ENCODE measurements around the gene ANKMY1. TPM values are rescaled to one million over a fixed set of nuclear protein-coding genes. Genes with fewer than 3 reads are reported as not detected.

The ANKMY1 gene
- polyA plus RNA-seq, 2 of the 4 experiments (the other 2 are of a cell fraction): 10.6 to 16.5 TPM

DNA sequence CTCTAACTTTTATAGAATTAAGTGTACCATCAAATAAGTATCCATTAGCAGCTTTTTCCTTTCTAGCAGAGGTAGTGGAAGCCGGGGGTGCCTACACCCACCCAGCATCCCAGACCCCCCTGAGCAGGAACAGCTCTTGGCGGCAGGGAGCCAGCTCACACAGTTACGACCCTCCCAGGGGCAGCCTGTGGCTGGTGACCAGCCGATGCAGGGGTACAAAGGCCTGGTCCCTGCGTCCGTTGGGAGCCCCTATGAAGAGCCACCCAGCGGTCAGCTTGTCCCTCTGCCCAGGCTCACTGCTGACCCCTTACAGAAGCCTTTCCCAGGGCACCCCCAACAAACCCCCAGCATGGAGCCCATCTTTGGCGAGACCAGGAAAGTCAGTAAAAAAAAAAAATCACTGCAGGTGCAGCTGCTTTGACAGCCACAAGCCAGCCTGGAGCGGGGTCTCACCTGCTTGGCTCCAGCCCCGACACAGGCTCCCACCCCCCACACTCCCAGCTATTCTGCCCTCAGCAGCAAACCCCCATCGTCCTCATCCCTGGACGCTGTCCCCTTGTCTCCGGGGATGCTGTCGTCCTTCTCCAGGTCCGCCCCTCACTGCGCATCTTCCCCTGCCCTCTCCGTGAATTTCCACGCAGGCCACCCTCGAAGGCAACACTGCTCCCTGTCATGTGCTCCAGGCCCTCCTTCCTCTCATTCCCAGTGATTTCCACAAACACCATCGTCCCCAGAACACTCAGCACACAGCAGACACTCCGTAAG is 79.3 kb downstream of the ANKMY1 start:
- WGBS (ENCODE audit: missing lambda C conversion rate): 95% methylated on average over 21 of the region's 21 CpGs
- CTCF ChIA-PET: interaction anchor here (1.3 kb wide), 1 partner anchor 36 kb away, joined by 3 read pairs; no protein-coding TSS in a partner anchor

DNA sequence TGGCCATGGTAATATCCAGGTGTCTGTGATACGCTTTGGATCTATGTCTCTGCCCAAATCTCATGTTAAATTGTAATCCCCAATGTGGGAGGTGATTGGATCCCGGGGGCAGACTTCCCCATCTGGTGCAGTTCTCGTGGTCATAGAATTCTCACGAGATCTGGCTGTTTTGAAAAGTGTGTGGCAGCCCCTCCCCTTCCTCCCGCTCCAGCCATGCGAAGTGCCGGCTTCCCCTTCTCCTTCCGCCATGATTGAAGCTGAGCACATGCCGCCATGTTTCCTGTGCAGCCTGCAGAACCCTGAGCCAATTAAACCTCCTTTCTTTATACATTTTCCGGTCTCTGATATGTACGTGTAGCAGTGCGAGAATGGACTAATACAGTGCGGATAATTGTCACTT is 79.9 kb downstream of the ANKMY1 start:
- CTCF ChIA-PET: interaction anchor here (1.3 kb wide), 1 partner anchor 36 kb away, joined by 3 read pairs; no protein-coding TSS in a partner anchor
- Histone ChIP-seq H3K4me2 (no peak overlapping the region), H3K9me3 (peaks cover 20% of the 10 kb centered on the region; the same call in 2 of the 3 replicates), H3K4me3 (no peak overlapping the region), H3K4me1 (no peaks in the 10 kb centered on the region), H3K27ac (no peak overlapping the region)
- DNase-seq (ENCODE audit: low read depth in 1 of 2, low spot score in 1 of 2) (no peak), ATAC-seq (no peak), FAIRE-seq (no peak)
- WGBS (ENCODE audit: missing lambda C conversion rate): 96% methylated on average over 13 of the region's 13 CpGs
- POLR2A ChIA-PET: no interaction called here
- TF ChIP-seq FOSB (CRISPR knock-in tag; IDR thresholded peaks at IDR 0.05) (no peak), RCOR1 (IDR thresholded peaks at IDR 0.05; ENCODE audit: low read depth, low read length) (no peak), TP53 (CRISPR knock-in tag; IDR thresholded peaks at IDR 0.05) (no peak), NFE2L2 (conservative IDR thresholded peaks at IDR 0.05; ENCODE audit: low read length) (no peak), CHD2 (IDR thresholded peaks at IDR 0.05; ENCODE audit: low read length, partially characterized antibody) (no peak), KDM1A (IDR thresholded peaks at IDR 0.05; ENCODE audit: low read depth) (no peak), JUNB (IDR thresholded peaks at IDR 0.05) (no peak), RARB (CRISPR knock-in tag; IDR thresholded peaks at IDR 0.05) (no peak), EHMT2 (IDR thresholded peaks at IDR 0.05; ENCODE audit: low read depth) (no peak), MYC (IDR thresholded peaks at IDR 0.05; ENCODE audit: borderline replicate concordance, low read length) (no peak), HDAC2 (IDR thresholded peaks at IDR 0.05) (no peak), HOXB5 (CRISPR knock-in tag; IDR thresholded peaks at IDR 0.05) (no peak), ZNF302 (CRISPR knock-in tag; IDR thresholded peaks at IDR 0.05) (no peak), GATA3 (IDR thresholded peaks at IDR 0.05; ENCODE audit: borderline replicate concordance) (no peak)
- TF ChIP-seq, protein P1, sequence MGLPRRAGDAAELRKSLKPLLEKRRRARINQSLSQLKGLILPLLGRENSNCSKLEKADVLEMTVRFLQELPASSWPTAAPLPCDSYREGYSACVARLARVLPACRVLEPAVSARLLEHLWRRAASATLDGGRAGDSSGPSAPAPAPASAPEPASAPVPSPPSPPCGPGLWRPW (IDR thresholded peaks at IDR 0.05): no peak
- TF ChIP-seq, protein P2, sequence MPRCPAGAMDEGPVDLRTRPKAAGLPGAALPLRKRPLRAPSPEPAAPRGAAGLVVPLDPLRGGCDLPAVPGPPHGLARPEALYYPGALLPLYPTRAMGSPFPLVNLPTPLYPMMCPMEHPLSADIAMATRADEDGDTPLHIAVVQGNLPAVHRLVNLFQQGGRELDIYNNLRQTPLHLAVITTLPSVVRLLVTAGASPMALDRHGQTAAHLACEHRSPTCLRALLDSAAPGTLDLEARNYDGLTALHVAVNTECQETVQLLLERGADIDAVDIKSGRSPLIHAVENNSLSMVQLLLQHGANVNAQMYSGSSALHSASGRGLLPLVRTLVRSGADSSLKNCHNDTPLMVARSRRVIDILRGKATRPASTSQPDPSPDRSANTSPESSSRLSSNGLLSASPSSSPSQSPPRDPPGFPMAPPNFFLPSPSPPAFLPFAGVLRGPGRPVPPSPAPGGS (IDR thresholded peaks at IDR 0.05): no peak

More for the DNA sequence above, 79.3 kb downstream of the ANKMY1 start:
- H3K27ac ChIP-seq: no peak overlapping the region
- FAIRE-seq (no peak), ATAC-seq (no peak), DNase-seq (ENCODE audit: low read depth in 1 of 2, low spot score in 1 of 2) (no peak)
- no peak overlapping the region for H3K4me2 ChIP-seq
- no peak overlapping the region for H3K4me3 ChIP-seq
- no peaks in the 10 kb centered on the region for H3K4me1 ChIP-seq
- H3K9me3 ChIP-seq: peaks cover 15% of the 10 kb centered on the region; the same call in 2 of the 3 replicates
- TF ChIP-seq RARB (CRISPR knock-in tag; IDR thresholded peaks at IDR 0.05) (no peak), ZNF302 (CRISPR knock-in tag; IDR thresholded peaks at IDR 0.05) (no peak), CHD2 (IDR thresholded peaks at IDR 0.05; ENCODE audit: low read length, partially characterized antibody) (no peak), NR3C1 (IDR thresholded peaks at IDR 0.05) (no peak), ZSCAN20 (CRISPR knock-in tag; IDR thresholded peaks at IDR 0.05) (no peak), RFX5 (IDR thresholded peaks at IDR 0.05) (no peak), FOSB (CRISPR knock-in tag; IDR thresholded peaks at IDR 0.05) (no peak), HOXA7 (CRISPR knock-in tag; IDR thresholded peaks at IDR 0.05) (no peak), TFCP2L1 (CRISPR knock-in tag; IDR thresholded peaks at IDR 0.05) (no peak), HEYL (CRISPR knock-in tag; IDR thresholded peaks at IDR 0.05) (no peak), KDM1A (IDR thresholded peaks at IDR 0.05; ENCODE audit: low read depth) (no peak)
- TF ChIP-seq, protein P3, sequence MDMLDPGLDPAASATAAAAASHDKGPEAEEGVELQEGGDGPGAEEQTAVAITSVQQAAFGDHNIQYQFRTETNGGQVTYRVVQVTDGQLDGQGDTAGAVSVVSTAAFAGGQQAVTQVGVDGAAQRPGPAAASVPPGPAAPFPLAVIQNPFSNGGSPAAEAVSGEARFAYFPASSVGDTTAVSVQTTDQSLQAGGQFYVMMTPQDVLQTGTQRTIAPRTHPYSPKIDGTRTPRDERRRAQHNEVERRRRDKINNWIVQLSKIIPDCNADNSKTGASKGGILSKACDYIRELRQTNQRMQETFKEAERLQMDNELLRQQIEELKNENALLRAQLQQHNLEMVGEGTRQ (IDR thresholded peaks at IDR 0.05): no peak
- TF ChIP-seq, protein P4, sequence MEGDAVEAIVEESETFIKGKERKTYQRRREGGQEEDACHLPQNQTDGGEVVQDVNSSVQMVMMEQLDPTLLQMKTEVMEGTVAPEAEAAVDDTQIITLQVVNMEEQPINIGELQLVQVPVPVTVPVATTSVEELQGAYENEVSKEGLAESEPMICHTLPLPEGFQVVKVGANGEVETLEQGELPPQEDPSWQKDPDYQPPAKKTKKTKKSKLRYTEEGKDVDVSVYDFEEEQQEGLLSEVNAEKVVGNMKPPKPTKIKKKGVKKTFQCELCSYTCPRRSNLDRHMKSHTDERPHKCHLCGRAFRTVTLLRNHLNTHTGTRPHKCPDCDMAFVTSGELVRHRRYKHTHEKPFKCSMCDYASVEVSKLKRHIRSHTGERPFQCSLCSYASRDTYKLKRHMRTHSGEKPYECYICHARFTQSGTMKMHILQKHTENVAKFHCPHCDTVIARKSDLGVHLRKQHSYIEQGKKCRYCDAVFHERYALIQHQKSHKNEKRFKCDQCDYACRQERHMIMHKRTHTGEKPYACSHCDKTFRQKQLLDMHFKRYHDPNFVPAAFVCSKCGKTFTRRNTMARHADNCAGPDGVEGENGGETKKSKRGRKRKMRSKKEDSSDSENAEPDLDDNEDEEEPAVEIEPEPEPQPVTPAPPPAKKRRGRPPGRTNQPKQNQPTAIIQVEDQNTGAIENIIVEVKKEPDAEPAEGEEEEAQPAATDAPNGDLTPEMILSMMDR (IDR thresholded peaks at IDR 0.05): no peak
- TF ChIP-seq, protein P5, sequence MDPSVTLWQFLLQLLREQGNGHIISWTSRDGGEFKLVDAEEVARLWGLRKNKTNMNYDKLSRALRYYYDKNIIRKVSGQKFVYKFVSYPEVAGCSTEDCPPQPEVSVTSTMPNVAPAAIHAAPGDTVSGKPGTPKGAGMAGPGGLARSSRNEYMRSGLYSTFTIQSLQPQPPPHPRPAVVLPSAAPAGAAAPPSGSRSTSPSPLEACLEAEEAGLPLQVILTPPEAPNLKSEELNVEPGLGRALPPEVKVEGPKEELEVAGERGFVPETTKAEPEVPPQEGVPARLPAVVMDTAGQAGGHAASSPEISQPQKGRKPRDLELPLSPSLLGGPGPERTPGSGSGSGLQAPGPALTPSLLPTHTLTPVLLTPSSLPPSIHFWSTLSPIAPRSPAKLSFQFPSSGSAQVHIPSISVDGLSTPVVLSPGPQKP (IDR thresholded peaks at IDR 0.05; ENCODE audit: low read depth, low read length): no peak
- TF ChIP-seq, protein P6, sequence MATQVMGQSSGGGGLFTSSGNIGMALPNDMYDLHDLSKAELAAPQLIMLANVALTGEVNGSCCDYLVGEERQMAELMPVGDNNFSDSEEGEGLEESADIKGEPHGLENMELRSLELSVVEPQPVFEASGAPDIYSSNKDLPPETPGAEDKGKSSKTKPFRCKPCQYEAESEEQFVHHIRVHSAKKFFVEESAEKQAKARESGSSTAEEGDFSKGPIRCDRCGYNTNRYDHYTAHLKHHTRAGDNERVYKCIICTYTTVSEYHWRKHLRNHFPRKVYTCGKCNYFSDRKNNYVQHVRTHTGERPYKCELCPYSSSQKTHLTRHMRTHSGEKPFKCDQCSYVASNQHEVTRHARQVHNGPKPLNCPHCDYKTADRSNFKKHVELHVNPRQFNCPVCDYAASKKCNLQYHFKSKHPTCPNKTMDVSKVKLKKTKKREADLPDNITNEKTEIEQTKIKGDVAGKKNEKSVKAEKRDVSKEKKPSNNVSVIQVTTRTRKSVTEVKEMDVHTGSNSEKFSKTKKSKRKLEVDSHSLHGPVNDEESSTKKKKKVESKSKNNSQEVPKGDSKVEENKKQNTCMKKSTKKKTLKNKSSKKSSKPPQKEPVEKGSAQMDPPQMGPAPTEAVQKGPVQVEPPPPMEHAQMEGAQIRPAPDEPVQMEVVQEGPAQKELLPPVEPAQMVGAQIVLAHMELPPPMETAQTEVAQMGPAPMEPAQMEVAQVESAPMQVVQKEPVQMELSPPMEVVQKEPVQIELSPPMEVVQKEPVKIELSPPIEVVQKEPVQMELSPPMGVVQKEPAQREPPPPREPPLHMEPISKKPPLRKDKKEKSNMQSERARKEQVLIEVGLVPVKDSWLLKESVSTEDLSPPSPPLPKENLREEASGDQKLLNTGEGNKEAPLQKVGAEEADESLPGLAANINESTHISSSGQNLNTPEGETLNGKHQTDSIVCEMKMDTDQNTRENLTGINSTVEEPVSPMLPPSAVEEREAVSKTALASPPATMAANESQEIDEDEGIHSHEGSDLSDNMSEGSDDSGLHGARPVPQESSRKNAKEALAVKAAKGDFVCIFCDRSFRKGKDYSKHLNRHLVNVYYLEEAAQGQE (IDR thresholded peaks at IDR 0.05): no peak
- POLR2A ChIA-PET: no interaction called here
